ENCODE results near the gene GNAO1. TPM values are rescaled to one million over a fixed set of nuclear protein-coding genes. Genes with fewer than 3 reads are reported as not detected.
A peak's percentile ranks its signal among the peaks of the same experiment; 100 is the strongest.

Gene GNAO1
- total RNA-seq, 1 donor from 2014 or later, result 0.57 TPM

DNA sequence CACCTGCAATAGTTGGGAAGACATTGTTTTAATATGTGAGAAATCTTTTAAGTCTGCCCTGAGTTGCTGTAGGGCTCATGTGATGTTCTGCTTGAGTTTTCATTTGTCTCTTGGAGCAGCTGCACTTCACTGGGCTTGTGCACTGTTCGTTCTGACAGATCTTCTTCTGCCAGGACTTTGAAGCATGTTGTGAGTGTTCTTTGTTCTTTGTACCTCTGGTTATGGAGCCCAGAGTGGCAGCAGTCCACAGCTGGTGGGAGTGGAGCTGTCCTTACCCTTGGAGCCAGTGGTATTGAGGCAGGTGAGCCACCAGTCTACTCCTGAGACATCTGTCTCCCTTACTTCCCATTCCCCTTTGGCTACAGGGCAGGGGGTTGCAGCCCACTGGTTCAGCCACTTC lies 64.6 kb downstream of the GNAO1 start:
- Mint-ChIP-seq H3K4me1 (ENCODE audit: low read depth) (no peaks in the 10 kb centered on the region), H3K4me3 (ENCODE audit: low read depth) (no peak overlapping the region), H3K36me3 (ENCODE audit: low read depth) (no peaks in the 10 kb centered on the region), H3K27ac (no peak overlapping the region), H3K9me3 (no peaks in the 10 kb centered on the region), H3K27me3 (ENCODE audit: low read depth) (peaks cover 25% of the 10 kb centered on the region)
- no peak for DNase-seq (ENCODE audit: low spot score)
- intact Hi-C loops (cut with micrococcal nuclease), result no loop called here

GRCh38 chr16:56257239-56257638 lies 66.0 kb downstream of the GNAO1 start:
- Mint-ChIP-seq H3K36me3 (ENCODE audit: low read depth) (no peaks in the 10 kb centered on the region), H3K4me1 (ENCODE audit: low read depth) (peaks cover 10% of the 10 kb centered on the region), H3K27me3 (ENCODE audit: low read depth) (peaks cover 24% of the 10 kb centered on the region), H3K9me3 (no peaks in the 10 kb centered on the region), H3K27ac (no peak overlapping the region), H3K4me3 (ENCODE audit: low read depth) (no peak overlapping the region)
- DNase-seq (ENCODE audit: low spot score), result no peak
- intact Hi-C loops (cut with micrococcal nuclease), result no loop called here

- Mint-ChIP-seq H3K9me3 (no peaks in the 10 kb centered on the region), H3K27ac (no peak overlapping the region), H3K36me3 (ENCODE audit: low read depth) (no peaks in the 10 kb centered on the region), H3K27me3 (ENCODE audit: low read depth) (peaks cover 24% of the 10 kb centered on the region), H3K4me1 (ENCODE audit: low read depth) (peaks cover 15% of the 10 kb centered on the region), H3K4me3 (ENCODE audit: low read depth) (no peak overlapping the region)
- no peak for DNase-seq (ENCODE audit: low spot score)
- intact Hi-C loops (cut with micrococcal nuclease), result no loop called here
These were observed 66.5 kb downstream of the GNAO1 start for GRCh38 chr16:56257666-56258342.

DNA sequence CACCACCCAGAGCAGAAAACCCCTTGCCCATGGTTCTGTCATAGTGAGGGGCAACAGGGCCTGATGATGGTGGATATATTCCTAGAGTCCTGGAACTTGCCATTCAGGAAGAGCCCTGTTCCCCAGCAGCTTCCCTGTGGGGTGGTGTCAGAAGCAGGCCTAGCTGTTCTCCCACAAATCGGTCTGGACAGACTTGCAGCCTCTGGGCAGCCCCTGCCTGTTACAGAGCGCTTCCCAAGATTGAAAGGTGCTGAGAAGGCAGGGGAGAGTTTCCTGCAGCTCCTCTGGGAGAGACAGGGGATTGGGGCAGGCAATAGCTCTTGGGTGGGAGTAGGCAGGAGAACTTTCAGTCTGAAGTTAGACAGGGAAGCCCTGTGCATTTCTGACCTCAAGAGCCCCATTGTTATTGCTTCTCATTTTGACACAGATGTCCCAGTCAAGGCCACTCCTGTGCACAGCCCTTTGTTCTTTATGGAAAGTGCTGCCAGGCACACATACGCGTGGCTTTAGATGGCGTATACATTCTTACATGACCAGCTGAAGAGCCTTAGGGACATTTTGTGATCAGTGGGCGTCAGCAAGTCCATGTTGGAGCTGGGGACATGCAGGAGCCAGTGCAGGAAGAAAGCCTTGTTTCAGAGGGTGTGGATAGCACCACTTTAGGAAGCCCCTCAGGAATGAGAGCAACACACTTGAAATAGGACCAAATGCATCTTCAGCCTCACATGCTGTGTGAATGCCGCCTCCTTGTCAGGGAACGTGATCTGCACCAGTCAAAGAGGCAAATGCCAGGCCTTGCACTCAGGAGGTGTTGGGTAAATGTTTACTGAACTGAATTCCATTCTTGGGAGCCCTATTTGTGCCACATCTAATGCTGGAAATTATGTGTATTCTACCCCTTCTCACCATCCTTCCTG lies 67.5 kb downstream of the GNAO1 start:
- Mint-ChIP-seq H3K9me3 (no peaks in the 10 kb centered on the region), H3K27me3 (ENCODE audit: low read depth) (peaks cover 30% of the 10 kb centered on the region), H3K27ac (no peak overlapping the region), H3K36me3 (ENCODE audit: low read depth) (no peaks in the 10 kb centered on the region), H3K4me1 (ENCODE audit: low read depth) (peaks cover 25% of the 10 kb centered on the region), H3K4me3 (ENCODE audit: low read depth) (no peak overlapping the region)
- intact Hi-C loops (cut with micrococcal nuclease), result no loop called here
- no peak for DNase-seq (ENCODE audit: low spot score)

DNA sequence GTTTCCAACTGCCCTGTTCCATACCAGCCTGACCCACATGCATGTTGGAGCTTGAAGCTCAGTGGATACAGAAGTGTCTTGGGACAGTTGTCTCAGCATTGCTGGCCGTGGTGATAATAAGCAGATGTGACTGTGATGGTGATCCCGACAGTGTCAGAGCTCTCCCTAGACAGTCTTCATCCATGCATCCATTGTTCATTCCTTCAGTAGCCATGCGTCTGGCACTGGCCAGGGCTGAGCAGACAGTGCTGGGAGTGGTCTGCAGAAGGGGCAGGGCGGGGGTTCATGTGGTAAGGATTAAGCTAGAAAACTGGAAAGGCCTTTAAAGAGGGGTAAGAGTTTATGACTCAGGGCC lies 68.1 kb downstream of the GNAO1 start:
- peaks cover 29% of the 10 kb centered on the region for H3K27me3 Mint-ChIP-seq (ENCODE audit: low read depth)
- no peaks in the 10 kb centered on the region for H3K9me3 Mint-ChIP-seq

DNA sequence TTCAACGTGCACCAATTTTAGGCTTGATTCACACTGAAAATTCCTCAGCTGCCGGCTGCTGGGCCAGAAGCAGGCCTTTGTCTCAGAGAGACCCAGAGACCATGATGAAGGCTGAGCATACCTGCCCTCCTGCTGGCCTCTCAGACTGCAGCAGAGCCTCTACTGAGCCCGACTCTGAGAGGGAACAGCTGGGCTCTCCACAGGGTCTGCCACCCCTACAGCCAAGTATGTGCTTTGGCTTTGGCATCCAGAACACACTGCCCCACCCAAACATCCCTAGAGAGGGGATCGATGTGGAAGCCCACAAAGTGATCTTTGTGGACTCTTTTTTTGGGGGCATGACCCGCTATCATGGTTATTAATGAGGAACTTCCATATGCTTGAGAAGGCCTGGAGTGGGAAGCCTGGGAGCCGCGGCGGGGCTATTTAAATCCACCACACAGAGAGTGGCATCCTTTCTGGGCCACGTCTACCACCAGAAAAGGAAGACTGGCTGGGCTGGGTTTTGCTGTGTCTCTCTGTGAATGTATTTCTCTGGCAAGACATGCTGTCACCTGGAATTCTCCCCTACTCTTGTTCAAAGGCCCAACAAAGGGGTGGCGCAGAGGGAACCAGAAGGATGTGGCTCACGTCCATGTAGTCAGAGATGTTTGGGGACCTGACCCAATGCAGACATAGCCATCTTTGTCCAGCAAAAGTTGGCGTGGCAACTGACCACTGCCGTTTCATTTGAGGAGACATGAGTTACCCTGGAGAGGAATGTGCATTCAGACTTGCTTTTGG lies 69.3 kb downstream of the GNAO1 start:
- Mint-ChIP-seq H3K4me3 (ENCODE audit: low read depth) (no peak overlapping the region), H3K27ac (no peak overlapping the region), H3K27me3 (ENCODE audit: low read depth) (peaks cover 17% of the 10 kb centered on the region), H3K4me1 (ENCODE audit: low read depth) (peaks cover 25% of the 10 kb centered on the region), H3K9me3 (no peaks in the 10 kb centered on the region), H3K36me3 (ENCODE audit: low read depth) (no peaks in the 10 kb centered on the region)
- intact Hi-C loops (cut with micrococcal nuclease), result no loop called here
- DNase-seq (ENCODE audit: low spot score), result no peak

More for the DNA sequence above, 68.1 kb downstream of the GNAO1 start:
- intact Hi-C loops (cut with micrococcal nuclease), result no loop called here
- H3K4me3 Mint-ChIP-seq (ENCODE audit: low read depth), result no peak overlapping the region
- H3K36me3 Mint-ChIP-seq (ENCODE audit: low read depth), result no peaks in the 10 kb centered on the region
- no peak overlapping the region for H3K27ac Mint-ChIP-seq
- H3K4me1 Mint-ChIP-seq (ENCODE audit: low read depth), result peaks cover 25% of the 10 kb centered on the region
- DNase-seq (ENCODE audit: low spot score), result no peak

GRCh38 chr16:56261656-56262055 lies 70.4 kb downstream of the GNAO1 start:
- Mint-ChIP-seq H3K9me3 (no peaks in the 10 kb centered on the region), H3K36me3 (ENCODE audit: low read depth) (no peaks in the 10 kb centered on the region), H3K27ac (no peak overlapping the region), H3K27me3 (ENCODE audit: low read depth) (peaks cover 10% of the 10 kb centered on the region), H3K4me3 (ENCODE audit: low read depth) (no peak overlapping the region), H3K4me1 (ENCODE audit: low read depth) (peaks cover 25% of the 10 kb centered on the region)
- intact Hi-C loops (cut with micrococcal nuclease), result no loop called here
- DNase-seq (ENCODE audit: low spot score), result no peak

DNA sequence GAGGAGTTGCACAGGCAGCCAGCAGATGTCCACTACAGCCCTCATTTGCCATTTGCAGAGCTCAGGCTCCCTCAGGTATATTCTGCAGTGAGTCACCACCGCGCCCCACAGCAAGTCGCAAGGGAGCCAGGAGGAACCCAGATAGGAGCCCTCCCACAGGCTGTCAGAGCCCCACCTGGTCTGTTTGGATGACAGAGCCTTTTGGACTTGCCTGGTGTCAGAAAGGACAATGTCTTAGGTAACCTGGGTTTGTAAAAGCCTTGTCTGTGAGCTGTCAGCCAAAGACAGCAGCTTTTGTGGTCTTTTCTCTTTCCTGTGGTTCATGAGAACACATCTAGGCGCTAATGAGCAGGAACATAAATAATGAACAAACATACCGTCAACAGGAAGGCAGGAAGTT lies 70.9 kb downstream of the GNAO1 start:
- H3K4me1 Mint-ChIP-seq (ENCODE audit: low read depth), result peaks cover 25% of the 10 kb centered on the region
- no peak overlapping the region for H3K27ac Mint-ChIP-seq
- H3K4me3 Mint-ChIP-seq (ENCODE audit: low read depth), result peak overlapping the region; percentile 40
- no peaks in the 10 kb centered on the region for H3K36me3 Mint-ChIP-seq (ENCODE audit: low read depth)
- H3K9me3 Mint-ChIP-seq, result no peaks in the 10 kb centered on the region
- intact Hi-C loops (cut with micrococcal nuclease), result no loop called here
- peak; percentile 16 for DNase-seq (ENCODE audit: low spot score)
- peaks cover 9% of the 10 kb centered on the region for H3K27me3 Mint-ChIP-seq (ENCODE audit: low read depth)

DNA sequence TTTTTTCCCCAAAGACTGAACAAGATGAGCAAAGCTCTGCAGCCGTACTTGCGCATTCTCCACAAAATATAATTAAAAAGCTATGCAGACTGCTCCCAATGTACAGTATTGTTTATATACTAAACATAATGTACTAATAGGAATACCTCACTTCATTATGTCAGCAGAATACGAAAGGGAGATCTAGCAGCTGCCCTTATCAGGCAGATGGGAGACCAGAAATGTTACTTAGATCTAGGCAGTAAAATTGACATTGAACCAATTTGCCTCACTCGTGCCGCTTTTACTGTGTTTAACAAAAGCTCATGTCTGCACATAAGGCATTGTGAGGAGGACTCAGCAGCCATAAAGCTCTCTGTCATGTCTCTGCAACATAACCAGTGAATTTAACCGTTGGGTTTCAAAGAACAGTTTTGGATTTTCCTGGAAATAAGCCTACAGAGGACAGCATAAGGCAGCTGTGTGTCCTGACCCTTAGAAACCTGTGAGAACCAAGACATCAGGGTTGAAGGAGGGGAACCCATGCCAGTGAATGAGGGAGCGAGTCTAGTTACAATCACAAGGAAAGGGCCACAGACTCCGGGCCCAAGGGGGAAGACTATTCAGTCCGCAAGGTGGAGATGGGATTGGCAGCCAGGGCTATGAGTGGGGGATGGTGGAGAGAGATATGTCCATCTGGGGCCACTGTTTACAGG lies 71.4 kb downstream of the GNAO1 start:
- H3K9me3 Mint-ChIP-seq, result no peaks in the 10 kb centered on the region
- H3K4me3 Mint-ChIP-seq (ENCODE audit: low read depth), result no peak overlapping the region
- no peak overlapping the region for H3K27ac Mint-ChIP-seq
- peaks cover 9% of the 10 kb centered on the region for H3K27me3 Mint-ChIP-seq (ENCODE audit: low read depth)
- peaks cover 25% of the 10 kb centered on the region for H3K4me1 Mint-ChIP-seq (ENCODE audit: low read depth)
- intact Hi-C loops (cut with micrococcal nuclease), result no loop called here
- DNase-seq (ENCODE audit: low spot score), result no peak
- no peaks in the 10 kb centered on the region for H3K36me3 Mint-ChIP-seq (ENCODE audit: low read depth)

DNA sequence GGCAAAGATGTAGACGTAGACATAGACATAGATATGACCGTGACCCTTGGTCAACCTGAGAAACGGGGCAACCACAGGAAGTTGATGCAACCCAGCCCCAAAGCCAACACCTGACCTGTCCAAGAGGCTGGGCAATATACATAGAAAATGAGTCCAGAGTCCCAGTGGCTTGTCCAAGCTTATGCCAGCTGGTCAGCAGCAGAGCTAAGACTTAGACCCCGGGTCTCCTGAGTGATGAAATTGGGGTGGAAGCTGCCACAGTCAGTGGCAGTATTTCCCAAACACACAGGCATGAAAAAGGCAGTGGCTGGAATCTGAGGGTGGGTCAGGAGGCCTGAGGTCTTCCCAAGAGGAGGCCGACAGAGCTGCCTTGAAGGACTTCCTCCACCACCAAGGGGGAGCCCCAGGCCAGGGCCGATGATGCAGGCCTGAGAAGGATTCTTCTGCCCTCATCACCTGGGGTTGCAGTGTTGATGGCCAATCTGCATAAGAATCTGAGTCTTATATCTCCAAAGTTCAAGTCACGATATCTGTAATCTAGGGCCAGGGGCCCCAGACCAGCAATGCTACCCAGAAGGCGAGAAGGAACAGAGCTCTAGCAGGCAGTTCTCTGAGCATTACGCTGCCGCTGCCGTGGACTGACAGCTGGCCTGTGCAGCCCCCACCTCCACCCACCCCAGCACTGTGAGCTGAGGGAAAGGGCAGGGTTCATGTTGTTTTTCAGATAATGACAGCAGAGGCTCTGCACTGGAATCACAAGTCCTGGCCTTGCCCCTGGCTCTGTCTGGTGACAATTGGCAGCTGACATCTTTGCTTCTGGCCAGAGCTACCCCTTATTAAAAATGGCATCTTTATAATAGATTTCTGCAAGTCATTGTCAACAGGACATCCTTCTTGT lies 72.7 kb downstream of the GNAO1 start:
- Mint-ChIP-seq H3K4me3 (ENCODE audit: low read depth) (no peak overlapping the region), H3K27me3 (ENCODE audit: low read depth) (peaks cover 16% of the 10 kb centered on the region), H3K36me3 (ENCODE audit: low read depth) (no peaks in the 10 kb centered on the region), H3K4me1 (ENCODE audit: low read depth) (peaks cover 25% of the 10 kb centered on the region), H3K9me3 (no peaks in the 10 kb centered on the region), H3K27ac (no peak overlapping the region)
- no peak for DNase-seq (ENCODE audit: low spot score)
- intact Hi-C loops (cut with micrococcal nuclease), result no loop called here

- Mint-ChIP-seq H3K27ac (no peak overlapping the region), H3K4me3 (ENCODE audit: low read depth) (no peak overlapping the region), H3K4me1 (ENCODE audit: low read depth) (peaks cover 25% of the 10 kb centered on the region), H3K36me3 (ENCODE audit: low read depth) (no peaks in the 10 kb centered on the region), H3K27me3 (ENCODE audit: low read depth) (peaks cover 20% of the 10 kb centered on the region), H3K9me3 (no peaks in the 10 kb centered on the region)
- no peak for DNase-seq (ENCODE audit: low spot score)
- intact Hi-C loops (cut with micrococcal nuclease), result no loop called here
These were observed 73.3 kb downstream of the GNAO1 start for GRCh38 chr16:56264609-56264972.

DNA sequence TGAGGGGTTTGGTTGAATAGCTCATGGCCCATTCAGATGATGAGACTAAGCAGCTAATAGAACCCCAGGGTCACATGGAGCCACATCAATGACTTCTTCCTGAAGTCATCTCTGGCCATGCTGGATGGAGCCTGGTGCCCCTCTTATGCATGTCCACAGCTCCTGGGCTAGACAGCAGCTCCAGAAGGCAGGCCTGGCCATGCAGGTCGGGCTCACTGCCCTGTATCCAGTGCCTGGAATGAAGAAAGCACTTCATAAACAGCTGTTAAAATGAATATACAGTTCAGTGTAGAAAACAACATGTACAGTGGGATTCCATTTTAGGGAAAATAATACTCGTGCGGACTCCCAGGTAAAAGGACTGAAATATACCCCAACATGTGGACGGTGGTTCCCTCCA lies 73.9 kb downstream of the GNAO1 start:
- no peak overlapping the region for H3K4me3 Mint-ChIP-seq (ENCODE audit: low read depth)

More for the DNA sequence above, 73.9 kb downstream of the GNAO1 start:
- no peak overlapping the region for H3K27ac Mint-ChIP-seq
- H3K27me3 Mint-ChIP-seq (ENCODE audit: low read depth), result peaks cover 20% of the 10 kb centered on the region
- intact Hi-C loops (cut with micrococcal nuclease), result no loop called here
- DNase-seq (ENCODE audit: low spot score), result no peak
- peaks cover 25% of the 10 kb centered on the region for H3K4me1 Mint-ChIP-seq (ENCODE audit: low read depth)
- H3K9me3 Mint-ChIP-seq, result no peaks in the 10 kb centered on the region
- H3K36me3 Mint-ChIP-seq (ENCODE audit: low read depth), result no peaks in the 10 kb centered on the region
